Measurements from ENCODE around the gene PRDM2. TPM values are rescaled to one million over a fixed set of nuclear protein-coding genes. Genes with fewer than 3 reads are reported as not detected.
"Not testable (repeated sequence)": the region's sequence is repeated elsewhere in the genome, so short reads cannot be mapped to it uniquely, and the experiment has no call there.

Gene PRDM2
- total RNA-seq, 1 donor from 2014 or later = 13.9 TPM

DNA sequence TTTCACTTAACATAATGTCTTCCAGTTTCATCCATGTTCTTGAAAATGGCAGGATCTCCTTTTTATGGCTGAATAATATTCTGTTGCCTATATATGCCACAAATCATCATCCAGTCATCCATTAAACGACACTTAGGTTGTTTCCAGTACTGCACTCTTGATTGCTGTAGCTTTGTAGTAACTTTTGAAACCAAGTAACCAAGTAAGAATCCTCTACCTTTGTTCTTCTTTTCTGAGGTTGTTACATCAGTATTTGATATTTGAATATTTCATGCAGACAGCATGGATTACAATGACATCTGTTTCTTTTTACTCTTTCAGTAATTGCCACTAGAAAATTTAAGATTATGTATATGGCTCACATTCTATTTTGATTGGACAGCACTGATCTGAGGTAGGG lies 22.1 kb upstream of the PRDM2 start:
- TF ChIP-seq, protein P1, sequence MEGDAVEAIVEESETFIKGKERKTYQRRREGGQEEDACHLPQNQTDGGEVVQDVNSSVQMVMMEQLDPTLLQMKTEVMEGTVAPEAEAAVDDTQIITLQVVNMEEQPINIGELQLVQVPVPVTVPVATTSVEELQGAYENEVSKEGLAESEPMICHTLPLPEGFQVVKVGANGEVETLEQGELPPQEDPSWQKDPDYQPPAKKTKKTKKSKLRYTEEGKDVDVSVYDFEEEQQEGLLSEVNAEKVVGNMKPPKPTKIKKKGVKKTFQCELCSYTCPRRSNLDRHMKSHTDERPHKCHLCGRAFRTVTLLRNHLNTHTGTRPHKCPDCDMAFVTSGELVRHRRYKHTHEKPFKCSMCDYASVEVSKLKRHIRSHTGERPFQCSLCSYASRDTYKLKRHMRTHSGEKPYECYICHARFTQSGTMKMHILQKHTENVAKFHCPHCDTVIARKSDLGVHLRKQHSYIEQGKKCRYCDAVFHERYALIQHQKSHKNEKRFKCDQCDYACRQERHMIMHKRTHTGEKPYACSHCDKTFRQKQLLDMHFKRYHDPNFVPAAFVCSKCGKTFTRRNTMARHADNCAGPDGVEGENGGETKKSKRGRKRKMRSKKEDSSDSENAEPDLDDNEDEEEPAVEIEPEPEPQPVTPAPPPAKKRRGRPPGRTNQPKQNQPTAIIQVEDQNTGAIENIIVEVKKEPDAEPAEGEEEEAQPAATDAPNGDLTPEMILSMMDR (IDR thresholded peaks at IDR 0.05; ENCODE audit: insufficient read depth, low read length, poor library complexity, severe bottlenecking) = no peak
- Histone ChIP-seq H3K4me3 (ENCODE audit: low read depth, low read length) (no peak overlapping the region), H3K27me3 (ENCODE audit: control insufficient read depth, insufficient read depth, low read length) (no peaks in the 10 kb centered on the region), H3K36me3 (ENCODE audit: control insufficient read depth, insufficient read depth, low read length) (no peaks in the 10 kb centered on the region)
- no peak for DNase-seq (ENCODE audit: low read depth)

DNA sequence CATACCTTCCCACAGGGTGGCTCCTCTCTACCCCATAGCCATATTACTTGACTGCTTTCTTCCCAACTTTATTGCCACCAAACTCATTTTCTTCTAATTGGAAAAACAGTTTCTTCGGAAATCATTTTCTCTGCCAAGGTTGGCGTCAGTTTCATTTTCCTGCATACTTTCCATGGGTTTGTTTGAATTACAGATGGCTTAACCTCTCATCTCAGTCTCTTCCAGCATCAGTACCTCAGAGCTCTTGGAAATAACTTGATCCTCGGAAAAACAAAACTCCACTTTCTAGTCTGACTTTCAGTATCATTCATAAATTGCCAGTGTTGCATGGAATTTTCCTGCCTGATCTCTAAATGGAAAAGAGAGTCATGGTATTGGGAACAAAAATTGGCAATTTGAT lies 20.3 kb upstream of the PRDM2 start:
- Histone ChIP-seq H3K27me3 (ENCODE audit: control insufficient read depth, insufficient read depth, low read length) (no peaks in the 10 kb centered on the region), H3K4me3 (ENCODE audit: low read depth, low read length) (no peak overlapping the region), H3K36me3 (ENCODE audit: control insufficient read depth, insufficient read depth, low read length) (no peaks in the 10 kb centered on the region)
- DNase-seq (ENCODE audit: low read depth) = no peak
- TF ChIP-seq, protein P1 (IDR thresholded peaks at IDR 0.05; ENCODE audit: insufficient read depth, low read length, poor library complexity, severe bottlenecking) = no peak

DNA sequence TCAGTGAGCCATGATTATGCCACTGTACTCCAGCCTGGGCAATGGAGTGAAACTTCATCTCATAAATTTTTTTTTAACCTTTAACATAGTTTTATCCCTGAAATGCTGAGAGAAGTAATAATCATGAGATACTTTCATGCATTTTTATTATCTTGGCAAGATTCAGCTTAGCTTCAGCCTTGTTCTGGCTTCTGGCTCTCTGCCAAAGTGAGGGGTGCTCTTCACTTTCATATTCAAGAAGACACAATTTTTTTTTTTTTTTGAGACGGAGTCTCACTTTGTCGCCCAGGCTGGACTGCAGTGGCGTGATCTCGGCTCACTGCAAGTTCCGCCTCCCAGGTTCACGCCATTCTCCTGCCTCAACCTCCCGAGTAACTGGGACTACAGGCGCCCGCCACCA lies 19.4 kb upstream of the PRDM2 start:
- not testable (repeated sequence) for H3K4me3 ChIP-seq (ENCODE audit: low read depth, low read length); H3K36me3 ChIP-seq (ENCODE audit: control insufficient read depth, insufficient read depth, low read length); DNase-seq (ENCODE audit: low read depth); H3K27me3 ChIP-seq (ENCODE audit: control insufficient read depth, insufficient read depth, low read length)

DNA sequence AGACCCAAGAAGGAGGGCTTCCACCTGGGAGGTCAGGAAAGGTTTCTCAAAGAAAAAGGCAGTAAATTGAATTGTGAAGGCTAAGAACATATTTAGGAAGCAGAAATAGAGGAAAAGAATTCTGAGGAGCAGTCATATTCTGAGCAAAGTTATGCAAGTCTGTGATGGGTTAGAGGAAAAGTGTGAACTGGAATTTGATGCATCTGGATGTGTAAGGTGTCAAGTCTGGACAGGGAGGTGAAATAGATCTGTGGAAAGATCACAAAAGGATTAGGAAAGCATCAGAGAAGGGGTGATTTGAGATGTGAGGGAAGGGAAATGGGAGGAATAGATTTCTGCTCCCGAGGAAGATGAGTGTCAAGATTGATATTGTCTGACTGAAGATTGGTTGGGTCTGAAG lies 18.1 kb upstream of the PRDM2 start:
- no peaks in the 10 kb centered on the region for H3K36me3 ChIP-seq (ENCODE audit: control insufficient read depth, insufficient read depth, low read length)
- no peak for DNase-seq (ENCODE audit: low read depth)
- no peak overlapping the region for H3K4me3 ChIP-seq (ENCODE audit: low read depth, low read length)
- H3K27me3 ChIP-seq (ENCODE audit: control insufficient read depth, insufficient read depth, low read length) = no peaks in the 10 kb centered on the region
- TF ChIP-seq, protein P1 (IDR thresholded peaks at IDR 0.05; ENCODE audit: insufficient read depth, low read length, poor library complexity, severe bottlenecking) = no peak

DNA sequence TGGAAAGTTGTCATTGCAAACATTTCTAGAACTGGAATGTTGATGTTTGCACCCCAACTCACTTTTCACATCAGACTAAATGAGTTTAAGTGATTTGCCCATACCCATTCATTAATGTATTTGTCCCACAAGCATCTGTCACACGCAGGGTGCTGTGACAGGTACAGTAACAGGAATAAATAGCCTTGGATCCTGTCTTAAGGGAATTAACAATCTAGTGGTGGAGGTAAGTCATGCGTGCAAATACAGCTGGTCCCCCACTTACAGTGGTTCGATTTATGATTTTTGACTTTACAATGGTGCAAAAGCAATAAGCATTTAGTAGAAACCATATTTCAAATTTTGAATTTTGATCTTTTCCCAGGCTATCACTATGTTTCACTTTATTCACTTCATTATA lies 17.5 kb upstream of the PRDM2 start:
- no peak overlapping the region for H3K4me3 ChIP-seq (ENCODE audit: low read depth, low read length)
- DNase-seq (ENCODE audit: low read depth) = no peak
- no peaks in the 10 kb centered on the region for H3K36me3 ChIP-seq (ENCODE audit: control insufficient read depth, insufficient read depth, low read length)
- H3K27me3 ChIP-seq (ENCODE audit: control insufficient read depth, insufficient read depth, low read length) = no peaks in the 10 kb centered on the region
- TF ChIP-seq, protein P1 (IDR thresholded peaks at IDR 0.05; ENCODE audit: insufficient read depth, low read length, poor library complexity, severe bottlenecking) = no peak

DNA sequence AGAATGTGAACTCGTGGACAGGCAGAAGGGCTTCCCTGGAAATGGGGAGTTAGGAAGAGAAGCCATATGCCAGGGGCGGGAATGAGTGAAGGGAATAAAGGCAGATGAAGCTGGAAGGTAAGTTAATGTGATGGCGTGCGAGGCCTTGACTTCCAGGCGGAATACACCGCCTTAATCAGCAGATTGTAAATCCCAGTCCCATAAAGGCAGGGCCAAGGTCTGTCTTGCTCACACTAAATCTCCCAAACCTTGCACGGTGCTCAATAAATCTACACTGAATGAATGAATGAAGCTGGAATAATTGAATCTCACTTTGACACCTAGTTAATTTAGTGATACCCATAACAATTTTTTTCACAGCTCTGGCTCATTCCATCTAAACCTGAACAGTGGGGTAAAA lies 16.8 kb upstream of the PRDM2 start:
- TF ChIP-seq, protein P1 (IDR thresholded peaks at IDR 0.05; ENCODE audit: insufficient read depth, low read length, poor library complexity, severe bottlenecking) = no peak
- no peaks in the 10 kb centered on the region for H3K27me3 ChIP-seq (ENCODE audit: control insufficient read depth, insufficient read depth, low read length)
- H3K4me3 ChIP-seq (ENCODE audit: low read depth, low read length) = no peak overlapping the region
- DNase-seq (ENCODE audit: low read depth) = no peak
- no peaks in the 10 kb centered on the region for H3K36me3 ChIP-seq (ENCODE audit: control insufficient read depth, insufficient read depth, low read length)
